Fibroblast of villous mesenchyme (primary cell): ENCODE results near the gene ZNF516. TPM values are rescaled to one million over a fixed set of nuclear protein-coding genes. Genes with fewer than 3 reads are reported as not detected.

Experiments
- DNase-seq: peaks from one replicate; pipeline ENCODE4 v3.0.0-alpha.2; 2010; ENCODE audit warnings: low read depth
- H3K4me3 ChIP-seq: 2 replicates; pipeline ENCODE4 v1.5.1; 2011; ENCODE audit warnings: low read depth, mild to moderate bottlenecking, low read length
- CTCF ChIP-seq: IDR thresholded peaks from 2 replicates; pipeline ENCODE4 v1.5.1; 2012; ENCODE audit warnings: low read depth, mild to moderate bottlenecking, low read length; ENCODE audit not compliant: insufficient read depth
- total RNA-seq: library from RNA; depleted of rRNA; stranded (reverse); fragments of >200 nt; gene quantifications from 2 replicates; pipeline ENCODE4 v1.2.3, GENCODE V29; 2012

The ZNF516 gene
- total RNA-seq, 1 donor, result 53.1 TPM

GRCh38 chr18:76472829-76473228 lies 22.2 kb downstream of the ZNF516 start:
- H3K4me3 ChIP-seq, result no peak overlapping the region
- DNase-seq, result no peak
- no peak for TF ChIP-seq CTCF

GRCh38 chr18:76471593-76471992 lies 23.4 kb downstream of the ZNF516 start:
- no peak overlapping the region for H3K4me3 ChIP-seq
- no peak for TF ChIP-seq CTCF
- DNase-seq, result no peak

- no peak overlapping the region for H3K4me3 ChIP-seq
- no peak for TF ChIP-seq CTCF
- DNase-seq, result peak; percentile 73
These were observed 26.4 kb downstream of the ZNF516 start for GRCh38 chr18:76468345-76469304.

- peak; percentile 73 for DNase-seq
- no peak for TF ChIP-seq CTCF
- no peak overlapping the region for H3K4me3 ChIP-seq
These were observed 27.5 kb downstream of the ZNF516 start for GRCh38 chr18:76467371-76468190.

- TF ChIP-seq CTCF, result no peak
- no peak for DNase-seq
- H3K4me3 ChIP-seq, result no peak overlapping the region
These were observed 28.5 kb downstream of the ZNF516 start for GRCh38 chr18:76466410-76466991.

GRCh38 chr18:76465630-76466409 lies 29.2 kb downstream of the ZNF516 start:
- DNase-seq, result peak; percentile 60
- no peak overlapping the region for H3K4me3 ChIP-seq
- no peak for TF ChIP-seq CTCF
